Measurements from ENCODE around the gene DMRT1.

DNA sequence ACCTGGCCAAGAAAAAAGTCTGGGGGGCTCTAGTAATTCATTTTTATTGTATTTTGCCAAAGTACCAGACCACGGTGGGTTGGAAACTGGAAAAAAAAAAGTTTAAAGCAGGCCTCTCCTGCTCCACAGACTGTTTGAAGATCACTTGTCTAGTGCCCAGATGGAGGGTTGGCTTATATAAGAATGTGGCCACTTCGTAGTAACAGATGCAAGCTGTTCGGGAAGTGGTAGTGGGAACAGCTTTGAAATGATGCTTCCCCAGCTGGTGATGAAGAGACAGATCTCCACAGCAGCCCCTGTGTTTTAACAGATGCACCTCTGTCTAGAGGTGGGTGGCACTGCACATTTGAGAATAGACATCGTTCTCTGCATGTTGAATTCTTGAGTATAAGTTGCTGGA, 80.7 kb downstream of the DMRT1 start:
- TF ChIP-seq, protein P1, sequence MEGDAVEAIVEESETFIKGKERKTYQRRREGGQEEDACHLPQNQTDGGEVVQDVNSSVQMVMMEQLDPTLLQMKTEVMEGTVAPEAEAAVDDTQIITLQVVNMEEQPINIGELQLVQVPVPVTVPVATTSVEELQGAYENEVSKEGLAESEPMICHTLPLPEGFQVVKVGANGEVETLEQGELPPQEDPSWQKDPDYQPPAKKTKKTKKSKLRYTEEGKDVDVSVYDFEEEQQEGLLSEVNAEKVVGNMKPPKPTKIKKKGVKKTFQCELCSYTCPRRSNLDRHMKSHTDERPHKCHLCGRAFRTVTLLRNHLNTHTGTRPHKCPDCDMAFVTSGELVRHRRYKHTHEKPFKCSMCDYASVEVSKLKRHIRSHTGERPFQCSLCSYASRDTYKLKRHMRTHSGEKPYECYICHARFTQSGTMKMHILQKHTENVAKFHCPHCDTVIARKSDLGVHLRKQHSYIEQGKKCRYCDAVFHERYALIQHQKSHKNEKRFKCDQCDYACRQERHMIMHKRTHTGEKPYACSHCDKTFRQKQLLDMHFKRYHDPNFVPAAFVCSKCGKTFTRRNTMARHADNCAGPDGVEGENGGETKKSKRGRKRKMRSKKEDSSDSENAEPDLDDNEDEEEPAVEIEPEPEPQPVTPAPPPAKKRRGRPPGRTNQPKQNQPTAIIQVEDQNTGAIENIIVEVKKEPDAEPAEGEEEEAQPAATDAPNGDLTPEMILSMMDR (conservative IDR thresholded peaks at IDR 0.05) = no peak
- no peak for TF ChIP-seq ZFX (IDR thresholded peaks at IDR 0.05)
